Measurements from ENCODE around the gene MLXIP. TPM values are rescaled to one million over a fixed set of nuclear protein-coding genes. Genes with fewer than 3 reads are reported as not detected.

MLXIP gene
- polyA plus RNA-seq, 1 donor from 2014 or later = 9.2 TPM

DNA sequence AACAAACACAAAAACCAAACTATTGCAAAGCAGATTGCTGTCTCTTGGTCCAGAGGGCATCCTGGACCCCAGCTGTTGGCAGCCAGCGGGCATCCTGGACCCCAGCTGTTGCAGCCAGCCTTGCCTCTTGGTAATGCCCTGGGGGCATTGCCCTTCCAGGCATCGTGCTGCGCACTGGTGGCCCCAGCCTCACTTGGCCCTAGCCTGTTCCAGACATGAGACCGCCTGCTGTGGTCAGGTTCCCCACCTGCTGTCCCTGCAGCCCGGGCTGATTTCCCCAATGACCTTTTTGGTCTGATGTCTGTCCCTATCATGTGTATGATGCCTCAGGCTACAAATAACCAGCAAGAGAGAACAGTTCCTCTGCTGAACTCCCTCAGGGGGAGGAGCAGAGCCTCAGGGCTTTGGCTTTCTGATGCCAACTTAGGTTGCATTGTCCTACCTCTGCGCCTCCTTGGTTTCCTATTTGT is 20.8 kb downstream of the MLXIP start:
- Histone ChIP-seq H3K36me3 (ENCODE audit: insufficient read depth, low read length) (no peaks in the 10 kb centered on the region), H3K9ac (ENCODE audit: low read length) (no peak overlapping the region), H3K4me2 (ENCODE audit: low read length) (no peak overlapping the region), H3K27ac (ENCODE audit: low read length) (no peak overlapping the region), H3K9me2 (ENCODE audit: insufficient read depth, low read length) (no peaks in the 10 kb centered on the region), H3K79me2 (replicated peaks; ENCODE audit: insufficient read depth, low read length) (no peaks in the 10 kb centered on the region), H2AFZ (ENCODE audit: low read depth, low read length) (no peak overlapping the region), H3K4me3 (ENCODE audit: low read length) (no peak overlapping the region), H3F3A (ENCODE audit: insufficient read depth, low read length, poor library complexity, severe bottlenecking) (peaks cover 3% of the 10 kb centered on the region), H3K27me3 (ENCODE audit: insufficient read depth, low read depth, low read length) (no peaks in the 10 kb centered on the region), H3K9me3 (ENCODE audit: low read length) (peaks cover 4% of the 10 kb centered on the region), H4K20me1 (ENCODE audit: insufficient read depth) (no peaks in the 10 kb centered on the region)
- TF ChIP-seq MXI1 (conservative IDR thresholded peaks at IDR 0.05; ENCODE audit: poor library complexity, severe bottlenecking) = no peak
- TF ChIP-seq SMC3 (conservative IDR thresholded peaks at IDR 0.05; ENCODE audit: poor library complexity) = no peak

DNA sequence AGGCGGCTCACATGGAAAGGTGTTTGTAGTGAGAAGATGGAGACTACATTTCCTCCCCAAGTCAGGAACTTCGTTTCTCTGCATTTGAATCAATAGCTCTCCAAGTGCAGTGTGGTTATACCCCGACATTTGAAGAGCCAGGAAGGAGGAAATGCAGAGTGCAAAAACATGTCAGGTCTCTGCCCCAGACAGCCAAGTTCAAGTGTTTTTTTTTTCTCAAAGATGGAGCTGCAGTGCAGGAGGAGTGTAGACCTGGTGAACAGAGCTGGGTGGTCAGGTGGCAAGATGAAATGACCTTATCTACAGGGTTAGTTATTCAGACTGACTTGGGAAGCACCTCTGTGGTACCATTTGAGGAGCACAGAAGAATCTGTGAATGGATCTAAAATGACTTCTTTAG is 21.3 kb downstream of the MLXIP start:
- H3F3A ChIP-seq (ENCODE audit: insufficient read depth, low read length, poor library complexity, severe bottlenecking) = peaks cover 3% of the 10 kb centered on the region
- no peak overlapping the region for H3K4me3 ChIP-seq (ENCODE audit: low read length)
- H3K9me3 ChIP-seq (ENCODE audit: low read length) = peaks cover 4% of the 10 kb centered on the region
- H3K27ac ChIP-seq (ENCODE audit: low read length) = no peak overlapping the region
- H2AFZ ChIP-seq (ENCODE audit: low read depth, low read length) = no peak overlapping the region
- no peaks in the 10 kb centered on the region for H4K20me1 ChIP-seq (ENCODE audit: insufficient read depth)
- TF ChIP-seq TAF1 (IDR thresholded peaks at IDR 0.05; ENCODE audit: low read depth) (no peak), EZH2 (IDR thresholded peaks at IDR 0.05; ENCODE audit: borderline replicate concordance, insufficient read depth, low read length, poor library complexity, severe bottlenecking) (no peak), RAD21 (conservative IDR thresholded peaks at IDR 0.05) (no peak)
- TF ChIP-seq, protein P1, sequence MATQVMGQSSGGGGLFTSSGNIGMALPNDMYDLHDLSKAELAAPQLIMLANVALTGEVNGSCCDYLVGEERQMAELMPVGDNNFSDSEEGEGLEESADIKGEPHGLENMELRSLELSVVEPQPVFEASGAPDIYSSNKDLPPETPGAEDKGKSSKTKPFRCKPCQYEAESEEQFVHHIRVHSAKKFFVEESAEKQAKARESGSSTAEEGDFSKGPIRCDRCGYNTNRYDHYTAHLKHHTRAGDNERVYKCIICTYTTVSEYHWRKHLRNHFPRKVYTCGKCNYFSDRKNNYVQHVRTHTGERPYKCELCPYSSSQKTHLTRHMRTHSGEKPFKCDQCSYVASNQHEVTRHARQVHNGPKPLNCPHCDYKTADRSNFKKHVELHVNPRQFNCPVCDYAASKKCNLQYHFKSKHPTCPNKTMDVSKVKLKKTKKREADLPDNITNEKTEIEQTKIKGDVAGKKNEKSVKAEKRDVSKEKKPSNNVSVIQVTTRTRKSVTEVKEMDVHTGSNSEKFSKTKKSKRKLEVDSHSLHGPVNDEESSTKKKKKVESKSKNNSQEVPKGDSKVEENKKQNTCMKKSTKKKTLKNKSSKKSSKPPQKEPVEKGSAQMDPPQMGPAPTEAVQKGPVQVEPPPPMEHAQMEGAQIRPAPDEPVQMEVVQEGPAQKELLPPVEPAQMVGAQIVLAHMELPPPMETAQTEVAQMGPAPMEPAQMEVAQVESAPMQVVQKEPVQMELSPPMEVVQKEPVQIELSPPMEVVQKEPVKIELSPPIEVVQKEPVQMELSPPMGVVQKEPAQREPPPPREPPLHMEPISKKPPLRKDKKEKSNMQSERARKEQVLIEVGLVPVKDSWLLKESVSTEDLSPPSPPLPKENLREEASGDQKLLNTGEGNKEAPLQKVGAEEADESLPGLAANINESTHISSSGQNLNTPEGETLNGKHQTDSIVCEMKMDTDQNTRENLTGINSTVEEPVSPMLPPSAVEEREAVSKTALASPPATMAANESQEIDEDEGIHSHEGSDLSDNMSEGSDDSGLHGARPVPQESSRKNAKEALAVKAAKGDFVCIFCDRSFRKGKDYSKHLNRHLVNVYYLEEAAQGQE (IDR thresholded peaks at IDR 0.05; ENCODE audit: borderline replicate concordance) = no peak
- H3K36me3 ChIP-seq (ENCODE audit: insufficient read depth, low read length) = no peaks in the 10 kb centered on the region
- H3K9me2 ChIP-seq (ENCODE audit: insufficient read depth, low read length) = no peaks in the 10 kb centered on the region
- H3K9ac ChIP-seq (ENCODE audit: low read length) = no peak overlapping the region
- H3K27me3 ChIP-seq (ENCODE audit: insufficient read depth, low read depth, low read length) = no peaks in the 10 kb centered on the region
- H3K4me2 ChIP-seq (ENCODE audit: low read length) = no peak overlapping the region
- no peaks in the 10 kb centered on the region for H3K79me2 ChIP-seq (replicated peaks; ENCODE audit: insufficient read depth, low read length)

DNA sequence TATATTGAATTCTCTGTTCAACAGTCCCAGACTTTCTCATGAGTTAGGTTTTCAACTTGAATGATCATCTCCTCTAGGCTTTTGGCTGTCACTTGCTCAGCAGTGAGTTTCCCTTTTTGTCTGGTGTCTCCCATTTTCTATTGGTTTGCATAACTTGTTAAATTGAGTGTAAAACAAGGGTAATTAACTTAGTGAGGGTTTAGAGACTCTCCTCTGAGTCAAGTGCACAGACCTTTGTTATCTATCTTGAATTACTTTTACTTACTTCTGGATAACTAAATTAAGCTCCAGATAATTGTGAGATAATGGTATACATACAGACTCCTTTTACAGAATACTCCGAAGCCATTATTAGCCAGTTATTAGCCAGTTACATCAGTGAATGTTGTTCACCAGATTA is 22.0 kb downstream of the MLXIP start:
- Histone ChIP-seq H4K20me1 (ENCODE audit: insufficient read depth) (no peaks in the 10 kb centered on the region), H3K4me2 (ENCODE audit: low read length) (no peak overlapping the region), H3K4me3 (ENCODE audit: low read length) (no peak overlapping the region), H2AFZ (ENCODE audit: low read depth, low read length) (no peak overlapping the region), H3K79me2 (replicated peaks; ENCODE audit: insufficient read depth, low read length) (no peaks in the 10 kb centered on the region), H3K27me3 (ENCODE audit: insufficient read depth, low read depth, low read length) (no peaks in the 10 kb centered on the region), H3K36me3 (ENCODE audit: insufficient read depth, low read length) (no peaks in the 10 kb centered on the region), H3F3A (ENCODE audit: insufficient read depth, low read length, poor library complexity, severe bottlenecking) (peaks cover under 1% of the 10 kb centered on the region), H3K27ac (ENCODE audit: low read length) (no peak overlapping the region), H3K9ac (ENCODE audit: low read length) (no peak overlapping the region), H3K9me2 (ENCODE audit: insufficient read depth, low read length) (no peaks in the 10 kb centered on the region), H3K9me3 (ENCODE audit: low read length) (peaks cover 4% of the 10 kb centered on the region)
- TF ChIP-seq, protein P2, sequence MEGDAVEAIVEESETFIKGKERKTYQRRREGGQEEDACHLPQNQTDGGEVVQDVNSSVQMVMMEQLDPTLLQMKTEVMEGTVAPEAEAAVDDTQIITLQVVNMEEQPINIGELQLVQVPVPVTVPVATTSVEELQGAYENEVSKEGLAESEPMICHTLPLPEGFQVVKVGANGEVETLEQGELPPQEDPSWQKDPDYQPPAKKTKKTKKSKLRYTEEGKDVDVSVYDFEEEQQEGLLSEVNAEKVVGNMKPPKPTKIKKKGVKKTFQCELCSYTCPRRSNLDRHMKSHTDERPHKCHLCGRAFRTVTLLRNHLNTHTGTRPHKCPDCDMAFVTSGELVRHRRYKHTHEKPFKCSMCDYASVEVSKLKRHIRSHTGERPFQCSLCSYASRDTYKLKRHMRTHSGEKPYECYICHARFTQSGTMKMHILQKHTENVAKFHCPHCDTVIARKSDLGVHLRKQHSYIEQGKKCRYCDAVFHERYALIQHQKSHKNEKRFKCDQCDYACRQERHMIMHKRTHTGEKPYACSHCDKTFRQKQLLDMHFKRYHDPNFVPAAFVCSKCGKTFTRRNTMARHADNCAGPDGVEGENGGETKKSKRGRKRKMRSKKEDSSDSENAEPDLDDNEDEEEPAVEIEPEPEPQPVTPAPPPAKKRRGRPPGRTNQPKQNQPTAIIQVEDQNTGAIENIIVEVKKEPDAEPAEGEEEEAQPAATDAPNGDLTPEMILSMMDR (IDR thresholded peaks at IDR 0.05; ENCODE audit: poor library complexity, severe bottlenecking) = no peak
- TF ChIP-seq TAF1 (IDR thresholded peaks at IDR 0.05; ENCODE audit: low read depth) = no peak
- TF ChIP-seq, protein P1 (IDR thresholded peaks at IDR 0.05; ENCODE audit: borderline replicate concordance) = no peak
- no peak for TF ChIP-seq SMC3 (conservative IDR thresholded peaks at IDR 0.05; ENCODE audit: poor library complexity)
- TF ChIP-seq POLR2AphosphoS5 (IDR thresholded peaks at IDR 0.05) = no peak
- no peak for TF ChIP-seq RAD21 (conservative IDR thresholded peaks at IDR 0.05)
- TF ChIP-seq EP300 (conservative IDR thresholded peaks at IDR 0.05; ENCODE audit: poor library complexity, severe bottlenecking) = no peak
- no peak for TF ChIP-seq EZH2 (IDR thresholded peaks at IDR 0.05; ENCODE audit: borderline replicate concordance, insufficient read depth, low read length, poor library complexity, severe bottlenecking)
- TF ChIP-seq MXI1 (conservative IDR thresholded peaks at IDR 0.05; ENCODE audit: poor library complexity, severe bottlenecking) = no peak

All from neural cell (in vitro differentiated cells).